Thyroid gland (tissue), 4 donors: Measurements from ENCODE around the gene CXorf58.

ENCODE experiments used
- POLR2A ChIP-seq, 2 donors: fragments of 450-650 bp; IDR thresholded peaks; one replicate each; pipeline ENCODE4 v1.6.1; 2017; ENCODE audit warnings: antibody characterized with exemption in 2 of 2, mild to moderate bottlenecking in 2 of 2, moderate library complexity in 1 of 2
- TF ChIP-seq, protein P1 (sequence below), 6 experiments: fragments of 200-600 bp in 3 of 6; fragments of 450-650 bp in 3 of 6; sonication (generic) in 3 of 6; IDR thresholded peaks; one replicate each; pipeline ENCODE4 v1.5.1; 2016 to 2019; ENCODE audit warnings: antibody characterized with exemption in 6 of 6, mild to moderate bottlenecking in 2 of 6, inconsistent platforms in 1 of 6, moderate library complexity in 1 of 6

- TF ChIP-seq, protein P1, sequence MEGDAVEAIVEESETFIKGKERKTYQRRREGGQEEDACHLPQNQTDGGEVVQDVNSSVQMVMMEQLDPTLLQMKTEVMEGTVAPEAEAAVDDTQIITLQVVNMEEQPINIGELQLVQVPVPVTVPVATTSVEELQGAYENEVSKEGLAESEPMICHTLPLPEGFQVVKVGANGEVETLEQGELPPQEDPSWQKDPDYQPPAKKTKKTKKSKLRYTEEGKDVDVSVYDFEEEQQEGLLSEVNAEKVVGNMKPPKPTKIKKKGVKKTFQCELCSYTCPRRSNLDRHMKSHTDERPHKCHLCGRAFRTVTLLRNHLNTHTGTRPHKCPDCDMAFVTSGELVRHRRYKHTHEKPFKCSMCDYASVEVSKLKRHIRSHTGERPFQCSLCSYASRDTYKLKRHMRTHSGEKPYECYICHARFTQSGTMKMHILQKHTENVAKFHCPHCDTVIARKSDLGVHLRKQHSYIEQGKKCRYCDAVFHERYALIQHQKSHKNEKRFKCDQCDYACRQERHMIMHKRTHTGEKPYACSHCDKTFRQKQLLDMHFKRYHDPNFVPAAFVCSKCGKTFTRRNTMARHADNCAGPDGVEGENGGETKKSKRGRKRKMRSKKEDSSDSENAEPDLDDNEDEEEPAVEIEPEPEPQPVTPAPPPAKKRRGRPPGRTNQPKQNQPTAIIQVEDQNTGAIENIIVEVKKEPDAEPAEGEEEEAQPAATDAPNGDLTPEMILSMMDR (IDR thresholded peaks at IDR 0.05): no peak
- no peak for TF ChIP-seq POLR2A (IDR thresholded peaks at IDR 0.05)
Measured at GRCh38 chrX:23935106-23935505, 27.3 kb downstream of the CXorf58 start.
